Chondrocyte (in vitro differentiated cells): ENCODE results near the gene SKOR1. TPM values are rescaled to one million over a fixed set of nuclear protein-coding genes. Genes with fewer than 3 reads are reported as not detected.

Experiments used
- DNase-seq: peaks from one replicate; pipeline ENCODE4 v3.0.0; 2021; ENCODE audit warnings: mixed read lengths, low spot score
- H3K27ac Mint-ChIP-seq: one replicate; pipeline ENCODE4 v1.8.0; 2021; ENCODE audit warnings: mild to moderate bottlenecking, moderate library complexity, mixed read lengths; ENCODE audit not compliant: unreplicated experiment
- H3K27me3 Mint-ChIP-seq: 2 replicates; pipeline ENCODE4 v1.8.0; 2021; ENCODE audit warnings: low read depth, mixed read lengths
- H3K36me3 Mint-ChIP-seq: 2 replicates; pipeline ENCODE4 v1.8.0; 2021; ENCODE audit warnings: low read depth, mixed read lengths
- H3K4me1 Mint-ChIP-seq: 2 replicates; pipeline ENCODE4 v1.8.0; 2021; ENCODE audit warnings: low read depth, mild to moderate bottlenecking, mixed read lengths
- H3K4me3 Mint-ChIP-seq: one replicate; pipeline ENCODE4 v1.8.0; 2021; ENCODE audit warnings: mild to moderate bottlenecking, moderate library complexity, mixed read lengths; ENCODE audit not compliant: unreplicated experiment
- H3K9me3 Mint-ChIP-seq: 2 replicates; pipeline ENCODE4 v1.8.0; 2021; ENCODE audit warnings: low read depth, mixed read lengths
- CTCF ChIP-seq: fragments of 200-600 bp; sonication (generic); IDR thresholded peaks from 2 replicates; pipeline ENCODE4 v1.5.0; 2021; ENCODE audit warnings: antibody characterized with exemption, mild to moderate bottlenecking, moderate library complexity
- total RNA-seq: library from RNA; stranded (reverse); gene quantifications from 3 replicates; pipeline ENCODE4 v1.2.1, GENCODE V29; 2021

Gene SKOR1
- total RNA-seq, 1 donor from 2014 or later = 0.22 TPM

GRCh38 chr15:67796196-67797127 is 28.8 kb upstream of the SKOR1 start:
- DNase-seq = no peak

GRCh38 chr15:67799801-67800205 is 25.5 kb upstream of the SKOR1 start:
- Mint-ChIP-seq H3K4me1 (peaks cover 9% of the 10 kb centered on the region), H3K27me3 (no peaks in the 10 kb centered on the region), H3K4me3 (no peak overlapping the region), H3K9me3 (peaks cover 15% of the 10 kb centered on the region), H3K27ac (no peak overlapping the region), H3K36me3 (peaks cover 9% of the 10 kb centered on the region)
- no peak for TF ChIP-seq CTCF
- no peak for DNase-seq

More at GRCh38 chr15:67796196-67797127, 28.8 kb upstream of the SKOR1 start:
- Mint-ChIP-seq H3K9me3 (peaks cover 19% of the 10 kb centered on the region), H3K4me1 (peaks cover 15% of the 10 kb centered on the region), H3K4me3 (no peak overlapping the region), H3K27ac (no peak overlapping the region), H3K27me3 (no peaks in the 10 kb centered on the region), H3K36me3 (peaks cover 13% of the 10 kb centered on the region)
- TF ChIP-seq CTCF = no peak

GRCh38 chr15:67801142-67801541 is 24.2 kb upstream of the SKOR1 start:
- no peak overlapping the region for H3K27ac Mint-ChIP-seq
- peaks cover 8% of the 10 kb centered on the region for H3K4me1 Mint-ChIP-seq
- H3K36me3 Mint-ChIP-seq = peaks cover under 1% of the 10 kb centered on the region
- H3K4me3 Mint-ChIP-seq = no peak overlapping the region
- TF ChIP-seq CTCF = no peak
- no peak for DNase-seq
- H3K27me3 Mint-ChIP-seq = no peaks in the 10 kb centered on the region
- peaks cover 1% of the 10 kb centered on the region for H3K9me3 Mint-ChIP-seq

GRCh38 chr15:67801926-67802914 is 23.1 kb upstream of the SKOR1 start:
- Mint-ChIP-seq H3K36me3 (no peaks in the 10 kb centered on the region), H3K9me3 (no peaks in the 10 kb centered on the region), H3K4me3 (no peak overlapping the region), H3K4me1 (no peaks in the 10 kb centered on the region), H3K27me3 (no peaks in the 10 kb centered on the region), H3K27ac (no peak overlapping the region)
- DNase-seq = peak; percentile 70
- TF ChIP-seq CTCF = no peak

GRCh38 chr15:67803299-67803698 is 22.0 kb upstream of the SKOR1 start:
- no peak overlapping the region for H3K27ac Mint-ChIP-seq
- DNase-seq = no peak
- H3K36me3 Mint-ChIP-seq = peaks cover 6% of the 10 kb centered on the region
- H3K9me3 Mint-ChIP-seq = no peaks in the 10 kb centered on the region
- H3K4me3 Mint-ChIP-seq = no peak overlapping the region
- no peak for TF ChIP-seq CTCF
- no peaks in the 10 kb centered on the region for H3K27me3 Mint-ChIP-seq
- no peaks in the 10 kb centered on the region for H3K4me1 Mint-ChIP-seq
